PC-3 (cell line): ENCODE results near the gene MMP7. TPM values are rescaled to one million over a fixed set of nuclear protein-coding genes. Genes with fewer than 3 reads are reported as not detected.

ENCODE experiments used
- ATAC-seq: fragments of 200-7000 bp; cut with Tn5 transposase; 2 replicates; pipeline ENCODE4 v1.9.1; 2020; ENCODE audit warnings: mild to moderate bottlenecking, moderate library complexity
- BruUV-seq: library from RNA; stranded (reverse); fragments of 400-500 nt; replicated peaks from 2 replicates; lab custom pipeline; 2021; lab: Mats Ljungman, UMichigan
- CTCF ChIA-PET: fragments of 300-600 bp; sonication (Branson Sonifier 250); formaldehyde crosslinking; loops from one replicate; lab custom pipeline; 2022; ENCODE audit warnings: antibody characterized with exemption; lab: Charles Lee
- POLR2A ChIA-PET: fragments of 300-600 bp; sonication (Branson Sonifier 250); formaldehyde crosslinking; loops from one replicate; lab custom pipeline; 2022; ENCODE audit warnings: antibody characterized with exemption; ENCODE audit not compliant: unreplicated experiment; lab: Charles Lee
- DNase-seq: peaks from one replicate; pipeline ENCODE4 v3.0.0-alpha.2; 2015
- H2AFZ ChIP-seq: fragments of 300-600 bp; sonication (generic); 2 replicates; pipeline ENCODE4 v1.6.0; 2016; ENCODE audit warnings: antibody characterized with exemption, low read length
- H3F3A ChIP-seq: fragments of 300-600 bp; sonication (generic); one replicate; pipeline ENCODE4 v1.6.0; 2017; ENCODE audit warnings: antibody characterized with exemption, low read length, control low read depth, mild to moderate bottlenecking; ENCODE audit not compliant: unreplicated experiment
- H3K27ac ChIP-seq: fragments of 300-600 bp; sonication (generic); 2 replicates; pipeline ENCODE4 v1.5.1; 2016; ENCODE audit warnings: mild to moderate bottlenecking, low read length
- H3K27me3 ChIP-seq: fragments of 300-600 bp; sonication (generic); 2 replicates; pipeline ENCODE4 v1.6.1; 2016; ENCODE audit warnings: low read length, mixed read lengths
- H3K36me3 ChIP-seq: fragments of 300-600 bp; sonication (generic); 2 replicates; pipeline ENCODE4 v1.6.1; 2016; ENCODE audit warnings: low read depth, mixed run types, low read length, mixed read lengths
- H3K4me1 ChIP-seq: fragments of 300-600 bp; sonication (generic); 2 replicates; pipeline ENCODE4 v1.5.1; 2016; ENCODE audit warnings: low read length; ENCODE audit not compliant: insufficient read depth
- H3K4me2 ChIP-seq: fragments of 300-600 bp; sonication (generic); 2 replicates; pipeline ENCODE4 v1.6.0; 2016; ENCODE audit warnings: low read length
- H3K4me3 ChIP-seq: fragments of 300-600 bp; sonication (generic); 2 replicates; pipeline ENCODE4 v1.5.1; 2016; ENCODE audit warnings: mild to moderate bottlenecking, low read length, mixed read lengths
- H3K79me2 ChIP-seq: fragments of 300-600 bp; sonication (generic); 2 replicates; pipeline ENCODE4 v1.6.1; 2017; ENCODE audit warnings: low read length, mixed read lengths
- H3K9ac ChIP-seq: fragments of 300-600 bp; sonication (generic); 2 replicates; pipeline ENCODE4 v1.6.0; 2016; ENCODE audit warnings: mild to moderate bottlenecking, low read length
- H3K9me2 ChIP-seq: fragments of 300-600 bp; sonication (generic); replicated peaks from 2 replicates; pipeline ENCODE4 v1.6.1; 2016; ENCODE audit warnings: mixed run types, low read length, mixed read lengths
- H3K9me3 ChIP-seq: fragments of 300-600 bp; sonication (generic); 2 replicates; pipeline ENCODE4 v1.6.1; 2016; ENCODE audit warnings: low read length, mixed read lengths
- H4K20me1 ChIP-seq: fragments of 300-600 bp; sonication (generic); 2 replicates; pipeline ENCODE4 v1.6.1; 2016; ENCODE audit warnings: low read length, mixed read lengths
- EZH2 ChIP-seq: fragments of 300-600 bp; sonication (generic); IDR thresholded peaks from one replicate; pipeline ENCODE4 v1.6.1; 2017; ENCODE audit warnings: antibody characterized with exemption, mild to moderate bottlenecking, low read length; ENCODE audit not compliant: unreplicated experiment
- EZH2phosphoT487 ChIP-seq: fragments of 300-600 bp; sonication (generic); IDR thresholded peaks from 2 replicates; pipeline ENCODE4 v1.6.1; 2018; ENCODE audit warnings: mild to moderate bottlenecking, antibody characterized with exemption, low read length, borderline replicate concordance
- intact Hi-C: fragments of 100-400 bp; cut with micrococcal nuclease; formaldehyde crosslinking; loops from 2 replicates; pipeline ENCODE4 v1.9.0; 2023
- total RNA-seq: library from RNA; depleted of rRNA; stranded (reverse); fragments of >200 nt; gene quantifications from 2 replicates; pipeline ENCODE4 v1.2.3, GENCODE V29; 2014; rRNA removed
- TF ChIP-seq, protein P1 (sequence below): fragments of 300-600 bp; sonication (generic); conservative IDR thresholded peaks from 2 replicates; pipeline ENCODE4 v1.5.1; 2017; ENCODE audit warnings: antibody characterized with exemption, low read depth, mild to moderate bottlenecking, low read length

Gene MMP7
- total RNA-seq, 1 experiment from 2014 or later = 0.18 TPM

DNA sequence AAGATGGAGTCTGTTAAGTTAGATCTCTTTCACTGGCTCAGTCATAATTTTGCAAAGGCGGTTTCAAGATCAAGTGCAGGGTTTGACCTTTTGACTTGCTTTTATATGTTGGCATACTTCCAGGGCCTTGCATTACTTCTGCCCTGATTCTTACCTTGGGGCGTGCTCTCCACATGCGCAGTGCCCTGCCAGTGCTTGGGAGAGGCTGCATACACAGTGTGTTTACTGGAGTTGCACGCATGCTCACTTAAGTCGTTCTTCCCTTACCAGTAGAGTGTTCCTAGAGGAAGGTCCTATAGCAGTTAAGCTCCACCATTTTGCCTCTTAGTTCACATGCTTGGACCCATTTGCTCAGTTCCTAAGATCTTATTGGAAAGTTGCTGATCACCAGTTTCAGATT is 57.0 kb downstream of the MMP7 start:
- Histone ChIP-seq H3K4me3 (no peak overlapping the region), H3K9me2 (no peaks in the 10 kb centered on the region), H2AFZ (no peak overlapping the region), H3F3A (peaks cover 15% of the 10 kb centered on the region), H3K36me3 (no peaks in the 10 kb centered on the region), H3K79me2 (no peaks in the 10 kb centered on the region), H3K4me2 (no peak overlapping the region), H3K9me3 (no peaks in the 10 kb centered on the region), H4K20me1 (no peaks in the 10 kb centered on the region), H3K27ac (no peak overlapping the region), H3K27me3 (no peaks in the 10 kb centered on the region), H3K4me1 (peaks cover 41% of the 10 kb centered on the region), H3K9ac (no peak overlapping the region)
- TF ChIP-seq EZH2 = no peak
- no peak for TF ChIP-seq EZH2phosphoT487
- TF ChIP-seq, protein P1, sequence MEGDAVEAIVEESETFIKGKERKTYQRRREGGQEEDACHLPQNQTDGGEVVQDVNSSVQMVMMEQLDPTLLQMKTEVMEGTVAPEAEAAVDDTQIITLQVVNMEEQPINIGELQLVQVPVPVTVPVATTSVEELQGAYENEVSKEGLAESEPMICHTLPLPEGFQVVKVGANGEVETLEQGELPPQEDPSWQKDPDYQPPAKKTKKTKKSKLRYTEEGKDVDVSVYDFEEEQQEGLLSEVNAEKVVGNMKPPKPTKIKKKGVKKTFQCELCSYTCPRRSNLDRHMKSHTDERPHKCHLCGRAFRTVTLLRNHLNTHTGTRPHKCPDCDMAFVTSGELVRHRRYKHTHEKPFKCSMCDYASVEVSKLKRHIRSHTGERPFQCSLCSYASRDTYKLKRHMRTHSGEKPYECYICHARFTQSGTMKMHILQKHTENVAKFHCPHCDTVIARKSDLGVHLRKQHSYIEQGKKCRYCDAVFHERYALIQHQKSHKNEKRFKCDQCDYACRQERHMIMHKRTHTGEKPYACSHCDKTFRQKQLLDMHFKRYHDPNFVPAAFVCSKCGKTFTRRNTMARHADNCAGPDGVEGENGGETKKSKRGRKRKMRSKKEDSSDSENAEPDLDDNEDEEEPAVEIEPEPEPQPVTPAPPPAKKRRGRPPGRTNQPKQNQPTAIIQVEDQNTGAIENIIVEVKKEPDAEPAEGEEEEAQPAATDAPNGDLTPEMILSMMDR = no peak
- no TSS peak for BruUV-seq
- ATAC-seq = no peak
- no peak for DNase-seq
- ChIA-PET POLR2A (no interaction called here), CTCF (no interaction called here)
- intact Hi-C loops = no loop called here

- POLR2A ChIA-PET = no interaction called here
- no peaks in the 10 kb centered on the region for H3K36me3 ChIP-seq
- H3K4me3 ChIP-seq = no peak overlapping the region
- no peaks in the 10 kb centered on the region for H4K20me1 ChIP-seq
- no peak for ATAC-seq
- H2AFZ ChIP-seq = no peak overlapping the region
- no peaks in the 10 kb centered on the region for H3K9me3 ChIP-seq
- no peak for DNase-seq
- no peak overlapping the region for H3K4me2 ChIP-seq
- H3K27me3 ChIP-seq = no peaks in the 10 kb centered on the region
- intact Hi-C loops = no loop called here
- no peak overlapping the region for H3K9ac ChIP-seq
- no TSS peak for BruUV-seq
- H3K27ac ChIP-seq = no peak overlapping the region
- no peaks in the 10 kb centered on the region for H3K79me2 ChIP-seq
- CTCF ChIA-PET = no interaction called here
- TF ChIP-seq EZH2phosphoT487 (no peak), EZH2 (no peak)
- TF ChIP-seq, protein P1 = no peak
- peaks cover 16% of the 10 kb centered on the region for H3F3A ChIP-seq
- no peaks in the 10 kb centered on the region for H3K9me2 ChIP-seq
- H3K4me1 ChIP-seq = peaks cover 49% of the 10 kb centered on the region
Observed at GRCh38 chr11:102472127-102472526, 58.4 kb downstream of the MMP7 start.

DNA sequence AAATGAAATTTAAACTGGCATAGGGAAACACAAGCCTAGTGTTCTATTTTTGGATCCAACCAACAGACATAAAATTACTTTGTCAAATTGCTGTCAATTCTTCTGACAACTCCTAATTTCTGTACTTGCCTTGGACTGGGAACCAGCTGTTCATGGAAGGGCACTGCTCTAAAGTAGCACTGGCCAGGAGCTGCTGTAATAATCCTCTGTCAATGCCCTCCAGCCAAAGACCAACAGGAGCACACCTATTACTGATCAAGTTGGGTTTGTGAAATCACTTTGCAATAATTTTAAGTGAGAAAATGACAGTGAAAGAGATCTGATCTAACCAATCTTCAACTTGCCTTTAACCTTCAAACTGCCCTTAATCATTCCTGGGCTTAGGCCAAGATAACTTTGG is 59.1 kb downstream of the MMP7 start:
- peaks cover 16% of the 10 kb centered on the region for H3F3A ChIP-seq
- intact Hi-C loops = no loop called here
- CTCF ChIA-PET = no interaction called here
- no peaks in the 10 kb centered on the region for H3K9me3 ChIP-seq
- no peak overlapping the region for H2AFZ ChIP-seq
- no peaks in the 10 kb centered on the region for H3K9me2 ChIP-seq
- ATAC-seq (no peak), DNase-seq (no peak)
- H3K9ac ChIP-seq = no peak overlapping the region
- H3K4me3 ChIP-seq = no peak overlapping the region
- no peak overlapping the region for H3K27ac ChIP-seq
- no peak for TF ChIP-seq EZH2
- TF ChIP-seq, protein P1 = no peak
- no peak for TF ChIP-seq EZH2phosphoT487
- no TSS peak for BruUV-seq
- no peaks in the 10 kb centered on the region for H4K20me1 ChIP-seq
- H3K4me1 ChIP-seq = peaks cover 49% of the 10 kb centered on the region
- H3K36me3 ChIP-seq = no peaks in the 10 kb centered on the region
- POLR2A ChIA-PET = no interaction called here
- no peak overlapping the region for H3K4me2 ChIP-seq
- no peaks in the 10 kb centered on the region for H3K79me2 ChIP-seq
- no peaks in the 10 kb centered on the region for H3K27me3 ChIP-seq

Other genes with a start within 250 kb of the MMP7 start
- 3.9 and 4.2 TPM in 2 replicates for gene BIRC3, start 213.3 kb downstream of the MMP7 start, total RNA-seq
- 36.1 and 42.6 TPM in 2 replicates for gene BIRC2, start 183.5 kb downstream of the MMP7 start, total RNA-seq
- 136 and 163 TPM in 2 replicates for gene TMEM123, start 78.0 kb downstream of the MMP7 start, total RNA-seq
- gene MMP20, start 94.6 kb upstream of the MMP7 start, total RNA-seq = not detected in 2 replicates
- not detected in 2 replicates for gene MMP27, start 175.0 kb upstream of the MMP7 start, total RNA-seq
- not detected in 2 replicates for gene MMP8, start 194.2 kb upstream of the MMP7 start, total RNA-seq
- gene MMP10, start 249.9 kb upstream of the MMP7 start, total RNA-seq = 0.07 and 0.69 TPM in 2 replicates